ENCODE results near the gene TAF11L14.

Gene TAF11L14

DNA sequence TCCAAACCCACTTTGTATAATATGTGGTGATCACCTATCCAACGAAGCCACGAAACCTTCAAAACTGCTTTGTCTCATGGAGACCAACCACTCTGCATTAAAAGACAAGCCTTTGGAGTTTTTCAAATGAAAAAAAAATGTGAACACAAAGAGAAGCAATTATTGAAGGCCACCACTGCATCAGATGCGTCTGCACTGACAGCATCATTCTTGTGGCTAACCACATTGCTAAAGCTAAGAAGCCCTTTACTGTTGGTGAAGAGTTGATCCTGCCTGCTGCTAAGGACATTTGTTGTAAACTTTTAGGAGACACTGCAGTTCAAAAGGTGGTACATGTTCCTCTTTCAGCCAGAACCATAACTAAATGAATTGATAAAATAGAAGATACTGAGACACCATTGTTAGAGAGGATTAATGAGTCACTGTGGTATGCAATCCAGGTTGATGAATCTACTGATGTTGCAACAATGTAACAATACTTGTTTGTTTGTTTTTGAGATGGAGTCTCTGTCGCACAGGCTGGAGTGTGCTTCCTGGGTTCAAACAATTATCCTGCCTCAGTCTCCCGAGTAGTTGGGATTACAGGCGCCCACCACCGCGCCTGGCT lies 45.4 kb downstream of the TAF11L14 start:
- no peak for DNase-seq (ENCODE audit: low spot score)

DNA sequence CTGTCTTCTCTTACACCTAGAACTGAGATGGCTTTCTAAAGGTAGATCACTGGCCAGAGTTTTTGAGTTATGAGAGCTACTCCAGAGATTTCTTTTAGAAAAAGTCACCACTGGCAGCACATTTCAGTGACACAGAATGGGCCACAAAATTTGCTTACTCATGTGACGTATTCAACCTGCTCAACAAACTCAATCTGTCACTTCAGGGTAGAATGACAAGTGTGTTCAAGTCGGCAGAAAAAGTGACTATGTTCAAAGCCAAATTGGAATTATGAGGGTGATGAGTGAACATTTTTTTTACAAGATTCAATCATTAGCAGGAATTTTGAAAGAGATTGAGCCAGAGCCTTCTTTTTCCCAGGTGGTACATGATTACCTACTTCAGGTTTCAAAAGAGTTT lies 46.5 kb downstream of the TAF11L14 start:
- no peak for DNase-seq (ENCODE audit: low spot score)
